Activated naive CD8-positive, alpha-beta T cell (primary cell): Measurements from ENCODE around the gene THUMPD1.
A peak's percentile ranks its signal among the peaks of the same experiment; 100 is the strongest.
"Not testable (repeated sequence)": the region's sequence is repeated elsewhere in the genome, so short reads cannot be mapped to it uniquely, and the experiment has no call there.

ENCODE experiments used
- H3K27ac Mint-ChIP-seq: one replicate; pipeline ENCODE4 v1.8.0; 2021; ENCODE audit warnings: mixed read lengths
- H3K27me3 Mint-ChIP-seq: one replicate; pipeline ENCODE4 v1.8.0; 2021; ENCODE audit warnings: mixed read lengths
- H3K36me3 Mint-ChIP-seq: one replicate; pipeline ENCODE4 v1.8.0; 2021; ENCODE audit warnings: mixed read lengths
- H3K4me1 Mint-ChIP-seq: one replicate; pipeline ENCODE4 v1.8.0; 2021; ENCODE audit warnings: low read depth, mixed read lengths
- H3K4me3 Mint-ChIP-seq: one replicate; pipeline ENCODE4 v1.8.0; 2021; ENCODE audit warnings: mild to moderate bottlenecking, mixed read lengths
- H3K9me3 Mint-ChIP-seq: one replicate; pipeline ENCODE4 v1.8.0; 2021; ENCODE audit warnings: low read depth, mixed read lengths

The THUMPD1 gene

DNA sequence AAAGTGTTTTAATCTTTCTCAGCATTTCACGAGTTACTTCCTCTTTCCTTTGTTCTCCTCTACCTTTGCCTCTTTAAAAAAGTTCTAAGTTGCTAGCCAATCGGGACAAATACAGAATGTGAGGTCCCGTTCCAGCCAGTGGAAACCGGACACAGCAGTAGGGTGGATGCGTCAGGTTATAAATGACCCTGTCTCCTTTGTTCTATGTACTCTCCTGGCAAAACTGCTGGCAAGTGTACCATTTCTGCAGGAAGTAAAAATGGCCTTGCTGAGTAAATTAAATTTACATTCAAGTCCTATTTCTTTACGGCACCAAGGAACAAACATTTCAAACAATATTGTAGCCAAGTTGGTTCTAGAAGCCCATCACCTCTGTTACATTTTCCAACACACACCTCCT is 47.5 kb downstream of the THUMPD1 start:
- H3K27me3 Mint-ChIP-seq, H3K27ac Mint-ChIP-seq, H3K36me3 Mint-ChIP-seq, H3K9me3 Mint-ChIP-seq, H3K4me3 Mint-ChIP-seq, H3K4me1 Mint-ChIP-seq: not testable (repeated sequence)

- Mint-ChIP-seq H3K9me3 (no peaks in the 10 kb centered on the region), H3K36me3 (peaks cover 3% of the 10 kb centered on the region), H3K27me3 (peaks cover 5% of the 10 kb centered on the region), H3K4me1 (no peaks in the 10 kb centered on the region), H3K27ac (no peak overlapping the region), H3K4me3 (no peak overlapping the region)
Measured at GRCh38 chr16:20689668-20690067, 52.0 kb downstream of the THUMPD1 start.

DNA sequence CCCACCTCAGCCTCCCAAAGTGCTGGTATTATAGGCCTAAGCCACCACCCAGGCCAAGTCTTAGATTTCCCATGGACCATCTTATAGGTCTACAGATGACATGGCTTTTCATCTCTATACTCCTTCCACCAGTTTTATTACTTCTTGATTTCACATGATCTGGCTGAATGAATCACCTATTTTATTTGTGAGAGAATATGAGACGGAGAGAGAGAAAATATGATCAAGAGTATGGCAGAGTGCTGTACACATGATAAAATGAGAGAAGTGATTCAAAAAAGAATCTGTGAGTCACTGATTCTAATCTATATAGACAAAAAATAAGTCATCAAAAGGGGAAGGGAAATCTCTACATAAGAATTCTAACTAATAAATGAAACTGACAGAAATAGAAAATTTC is 57.8 kb downstream of the THUMPD1 start:
- H3K36me3 Mint-ChIP-seq: peaks cover 6% of the 10 kb centered on the region
- H3K9me3 Mint-ChIP-seq: no peaks in the 10 kb centered on the region
- H3K4me3 Mint-ChIP-seq: no peak overlapping the region
- peak overlapping the region; percentile 81 for H3K27ac Mint-ChIP-seq
- peaks cover 8% of the 10 kb centered on the region for H3K4me1 Mint-ChIP-seq
- H3K27me3 Mint-ChIP-seq: peaks cover 1% of the 10 kb centered on the region
